WTC11 (cell line): ENCODE results near the gene COL13A1.

Source experiments
- ARID4B ChIP-seq: sonication (generic); formaldehyde crosslinking; IDR thresholded peaks from 2 replicates; pipeline ENCODE4 v1.8.0; 2023; ENCODE audit warnings: missing genetic modification reagents, mild to moderate bottlenecking, borderline replicate concordance
- ATF3 ChIP-seq: sonication (generic); formaldehyde crosslinking; conservative IDR thresholded peaks from 2 replicates; pipeline ENCODE4 v1.8.1; 2022; ENCODE audit warnings: mild to moderate bottlenecking, missing genetic modification reagents
- CTCF ChIP-seq: fragments of 200-600 bp; IDR thresholded peaks from 2 replicates; pipeline ENCODE4 v1.8.0; 2022; ENCODE audit warnings: antibody characterized with exemption
- GABPB1 ChIP-seq: sonication (generic); formaldehyde crosslinking; IDR thresholded peaks from 2 replicates; pipeline ENCODE4 v1.8.1; 2023; ENCODE audit warnings: mild to moderate bottlenecking, missing genetic modification reagents
- HMGXB4 ChIP-seq: sonication (generic); formaldehyde crosslinking; IDR thresholded peaks from 2 replicates; pipeline ENCODE4 v1.8.1; 2023; ENCODE audit warnings: mild to moderate bottlenecking, moderate library complexity, missing genetic modification reagents
- NR1H2 ChIP-seq: sonication (generic); formaldehyde crosslinking; IDR thresholded peaks from 2 replicates; pipeline ENCODE4 v1.9.0; 2021; ENCODE audit warnings: mild to moderate bottlenecking, moderate library complexity, missing genetic modification reagents
- NR3C1 ChIP-seq: sonication (generic); formaldehyde crosslinking; conservative IDR thresholded peaks from 2 replicates; pipeline ENCODE4 v1.8.1; 2023; ENCODE audit warnings: low read depth, mild to moderate bottlenecking, missing genetic modification reagents
- SMAD3 ChIP-seq: sonication (generic); formaldehyde crosslinking; IDR thresholded peaks from 2 replicates; pipeline ENCODE4 v1.8.0; 2022; ENCODE audit warnings: missing genetic modification reagents, mild to moderate bottlenecking, borderline replicate concordance
- ZNF317 ChIP-seq: sonication (generic); formaldehyde crosslinking; IDR thresholded peaks from 2 replicates; pipeline ENCODE4 v1.8.1; 2023; ENCODE audit warnings: low read depth, mild to moderate bottlenecking, moderate library complexity, missing genetic modification reagents, borderline replicate concordance
- ZNF512 ChIP-seq: sonication (generic); formaldehyde crosslinking; IDR thresholded peaks from 2 replicates; pipeline ENCODE4 v1.8.1; 2022; ENCODE audit warnings: missing genetic modification reagents, borderline replicate concordance
- ZSCAN18 ChIP-seq: fragments of 250-450 bp; sonication (Bioruptor Pico); IDR thresholded peaks from 2 replicates; pipeline ENCODE4 v2.1.2; 2022; ENCODE audit warnings: mild to moderate bottlenecking, moderate library complexity

GRCh38 chr10:69809318-69809717, 7.6 kb downstream of the COL13A1 start:
- TF ChIP-seq SMAD3 (CRISPR knock-in tag) = no peak
- TF ChIP-seq ARID4B = no peak
- TF ChIP-seq GABPB1 = no peak
- TF ChIP-seq CTCF = no peak
- TF ChIP-seq ZNF317 = no peak
- no peak for TF ChIP-seq NR1H2 (CRISPR knock-in tag)
- TF ChIP-seq ATF3 (CRISPR knock-in tag) = no peak
- TF ChIP-seq HMGXB4 = no peak
- no peak for TF ChIP-seq ZNF512
- TF ChIP-seq NR3C1 (CRISPR knock-in tag) = no peak
- no peak for TF ChIP-seq ZSCAN18 (CRISPR knock-in tag)
